Activated naive CD8-positive, alpha-beta T cell treated with anti-CD3 and anti-CD28 coated beads, Interleukin-2, amount 10 ng/mL, durations not matched to agents 7 days and 5 days (primary cell): ENCODE measurements around the gene ZNF26. TPM values are rescaled to one million over a fixed set of nuclear protein-coding genes. Genes with fewer than 3 reads are reported as not detected.
A peak's percentile ranks its signal among the peaks of the same experiment; 100 is the strongest.
"Not testable (repeated sequence)": the region's sequence is repeated elsewhere in the genome, so short reads cannot be mapped to it uniquely, and the experiment has no call there.

Source experiments
- ATAC-seq: fragments of 150-1000 bp; cut with Tn5 transposase; one replicate; pipeline ENCODE4 v1.10.0; 2021; ENCODE audit warnings: low read depth, moderate library complexity
- POLR2A ChIA-PET: fragments of 350-600 bp; sonication (Branson Sonifier 250); formaldehyde crosslinking; loops from one replicate; lab custom pipeline; 2021; ENCODE audit warnings: antibody characterized with exemption; lab: Charles Lee
- DNase-seq: peaks from one replicate; pipeline ENCODE4 v3.0.0; 2021
- H3K27ac Mint-ChIP-seq: one replicate; pipeline ENCODE4 v1.8.0; 2022; ENCODE audit warnings: mild to moderate bottlenecking, mixed read lengths
- H3K27me3 Mint-ChIP-seq: one replicate; pipeline ENCODE4 v1.8.0; 2022; ENCODE audit warnings: mild to moderate bottlenecking, moderate library complexity, mixed read lengths
- H3K36me3 Mint-ChIP-seq: one replicate; pipeline ENCODE4 v1.8.0; 2021; ENCODE audit warnings: mild to moderate bottlenecking, mixed read lengths
- H3K4me1 Mint-ChIP-seq: one replicate; pipeline ENCODE4 v1.8.0; 2021; ENCODE audit warnings: mixed read lengths
- H3K4me3 Mint-ChIP-seq: one replicate; pipeline ENCODE4 v1.8.0; 2022; ENCODE audit warnings: mild to moderate bottlenecking, moderate library complexity, mixed read lengths
- H3K9me3 Mint-ChIP-seq: one replicate; pipeline ENCODE4 v1.8.0; 2021; ENCODE audit warnings: mixed read lengths
- total RNA-seq, 2 experiments: library from RNA; stranded (reverse); gene quantifications; one replicate each; pipeline ENCODE4 v1.2.3, GENCODE V29; 2021

Gene ZNF26
- total RNA-seq, 2 experiments from 2014 or later: 22.5 to 25.5 TPM

- no peaks in the 10 kb centered on the region for H3K27me3 Mint-ChIP-seq
- H3K36me3 Mint-ChIP-seq: peaks cover 43% of the 10 kb centered on the region
- DNase-seq (no peak), ATAC-seq (no peak)
- POLR2A ChIA-PET: no interaction called here
- H3K27ac Mint-ChIP-seq: no peak overlapping the region
- H3K4me3 Mint-ChIP-seq: no peak overlapping the region
- H3K9me3 Mint-ChIP-seq: peaks cover 27% of the 10 kb centered on the region
- H3K4me1 Mint-ChIP-seq: peaks cover 14% of the 10 kb centered on the region
Observed at GRCh38 chr12:132950844-132951535, 35.2 kb upstream of the ZNF26 start.

- ATAC-seq (no peak), DNase-seq (no peak)
- peaks cover 15% of the 10 kb centered on the region for H3K4me1 Mint-ChIP-seq
- H3K27ac Mint-ChIP-seq: no peak overlapping the region
- H3K27me3 Mint-ChIP-seq: no peaks in the 10 kb centered on the region
- POLR2A ChIA-PET: no interaction called here
- H3K9me3 Mint-ChIP-seq: peaks cover 24% of the 10 kb centered on the region
- H3K36me3 Mint-ChIP-seq: peaks cover 43% of the 10 kb centered on the region
- no peak overlapping the region for H3K4me3 Mint-ChIP-seq
Observed at GRCh38 chr12:132951649-132952048, 34.5 kb upstream of the ZNF26 start.

GRCh38 chr12:132952371-132953162, 33.6 kb upstream of the ZNF26 start:
- Mint-ChIP-seq H3K4me1 (peaks cover 15% of the 10 kb centered on the region), H3K27ac (no peak overlapping the region), H3K36me3 (peaks cover 42% of the 10 kb centered on the region), H3K27me3 (no peaks in the 10 kb centered on the region), H3K4me3 (no peak overlapping the region), H3K9me3 (peaks cover 24% of the 10 kb centered on the region)
- POLR2A ChIA-PET: no interaction called here
- ATAC-seq (no peak), DNase-seq (no peak)

- peaks cover 22% of the 10 kb centered on the region for H3K9me3 Mint-ChIP-seq
- no peak overlapping the region for H3K27ac Mint-ChIP-seq
- peaks cover 36% of the 10 kb centered on the region for H3K36me3 Mint-ChIP-seq
- H3K27me3 Mint-ChIP-seq: no peaks in the 10 kb centered on the region
- no peak for DNase-seq
- ATAC-seq: no peak
- POLR2A ChIA-PET: no interaction called here
- no peak overlapping the region for H3K4me3 Mint-ChIP-seq
- peaks cover 15% of the 10 kb centered on the region for H3K4me1 Mint-ChIP-seq
Observed at GRCh38 chr12:132953163-132953425, 33.1 kb upstream of the ZNF26 start.

DNA sequence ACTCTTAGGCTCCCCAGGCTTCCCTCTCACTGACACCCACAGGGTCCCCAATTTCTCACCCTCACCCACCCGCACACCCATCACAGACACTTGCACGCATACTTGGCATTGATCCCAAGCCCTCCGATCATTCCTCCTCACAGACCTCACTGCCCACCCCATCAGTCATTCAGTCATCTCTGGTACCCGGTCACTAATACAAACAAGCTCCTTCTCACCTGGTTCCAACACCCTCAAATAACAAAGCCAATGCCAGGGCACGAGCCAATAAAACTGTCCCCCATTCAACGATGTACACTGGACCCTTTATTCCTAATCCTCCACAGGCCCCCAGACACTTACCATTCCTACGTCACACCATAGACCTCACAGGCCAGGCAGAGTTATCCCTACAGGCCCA, 32.4 kb upstream of the ZNF26 start:
- H3K4me3 Mint-ChIP-seq: peak overlapping the region; percentile 18
- peaks cover 15% of the 10 kb centered on the region for H3K4me1 Mint-ChIP-seq
- H3K36me3 Mint-ChIP-seq: peaks cover 30% of the 10 kb centered on the region
- POLR2A ChIA-PET: no interaction called here
- no peaks in the 10 kb centered on the region for H3K27me3 Mint-ChIP-seq
- no peak for ATAC-seq
- H3K9me3 Mint-ChIP-seq: peaks cover 22% of the 10 kb centered on the region
- H3K27ac Mint-ChIP-seq: peak overlapping the region; percentile 21
- no peak for DNase-seq

GRCh38 chr12:132954471-132955048, 31.6 kb upstream of the ZNF26 start:
- ATAC-seq: no peak
- peaks cover 16% of the 10 kb centered on the region for H3K9me3 Mint-ChIP-seq
- H3K36me3 Mint-ChIP-seq: peaks cover 27% of the 10 kb centered on the region
- peak overlapping the region; percentile 89 for H3K27ac Mint-ChIP-seq
- no peak for DNase-seq
- H3K4me3 Mint-ChIP-seq: peak overlapping the region; percentile 90
- peaks cover 16% of the 10 kb centered on the region for H3K4me1 Mint-ChIP-seq
- POLR2A ChIA-PET: interaction anchor here (0.5 to 2.7 kb wide), 2 partner anchors 32 to 294 kb away, joined by 3 to 17 read pairs; partner anchors contain the start of gene ZNF26
- H3K27me3 Mint-ChIP-seq: no peaks in the 10 kb centered on the region

DNA sequence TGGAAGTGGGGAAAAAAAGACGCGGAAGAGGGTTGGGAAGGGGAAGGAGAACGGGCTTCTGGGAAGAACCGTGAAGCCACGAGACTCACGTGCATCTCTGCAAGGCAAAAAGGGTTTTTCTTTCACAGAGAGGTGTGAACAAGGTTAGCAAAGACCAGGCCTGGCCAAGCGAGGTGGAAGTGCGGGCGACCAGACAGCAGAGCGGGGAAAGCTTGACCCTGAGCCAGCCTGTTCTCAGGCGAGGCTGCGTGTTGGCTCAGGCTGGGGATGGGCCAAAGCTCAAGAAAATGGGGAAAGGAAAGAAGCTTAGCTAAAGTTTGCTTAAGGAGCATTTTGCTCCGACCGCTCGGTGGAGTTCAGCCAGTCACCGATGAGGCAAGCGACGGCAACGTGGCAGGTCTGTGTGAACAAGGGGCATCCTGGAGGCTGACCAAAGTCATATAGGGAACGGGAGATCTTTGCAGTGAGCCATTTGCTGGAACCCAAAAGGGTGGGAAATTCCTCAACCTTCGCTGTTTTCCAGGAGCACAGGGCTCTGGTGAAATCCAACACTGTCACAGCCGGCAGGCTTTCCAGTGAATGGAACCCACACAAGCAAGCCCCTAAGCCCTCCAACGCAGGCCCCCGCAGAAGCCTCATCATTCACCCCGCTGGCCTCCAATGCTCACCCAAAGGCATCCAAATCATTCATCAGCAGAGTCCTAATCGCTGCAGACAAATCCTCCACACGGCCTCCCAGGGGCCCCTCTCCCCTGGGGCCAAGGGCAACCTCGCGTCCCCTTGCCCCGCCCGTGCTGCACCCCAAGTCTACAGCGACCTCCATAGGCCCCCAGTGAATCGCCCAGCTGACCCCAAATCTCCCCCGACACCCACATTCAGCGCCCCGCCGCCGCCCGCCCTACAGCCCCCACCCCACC, 30.8 kb upstream of the ZNF26 start:
- no peak for DNase-seq
- Mint-ChIP-seq H3K4me1 (peaks cover 16% of the 10 kb centered on the region), H3K36me3 (peaks cover 27% of the 10 kb centered on the region), H3K4me3 (peak overlapping the region; percentile 90), H3K27ac (peak overlapping the region; percentile 89), H3K27me3 (no peaks in the 10 kb centered on the region), H3K9me3 (peaks cover 17% of the 10 kb centered on the region)
- ATAC-seq: peak; percentile 58
- POLR2A ChIA-PET: interaction anchor here (0.5 to 2.7 kb wide), 4 partner anchors 12 to 295 kb away, joined by 3 to 17 read pairs (median 3); partner anchors contain the start of gene ZNF26

GRCh38 chr12:132956011-132956788, 30.0 kb upstream of the ZNF26 start, which contains the start of gene ZNF605:
Gene ZNF605, minus strand, starts transcription at chr12:132956306. Its CDS starts 10,671 bp downstream, at chr12:132945635.
- Mint-ChIP-seq H3K9me3 (peaks cover 17% of the 10 kb centered on the region), H3K27me3 (no peaks in the 10 kb centered on the region), H3K27ac (peak within 1 kb of the TSS; percentile 98), H3K4me1 (peaks cover 16% of the 10 kb centered on the region), H3K36me3 (peaks cover 27% of the 10 kb centered on the region), H3K4me3 (peak within 1 kb of the TSS; percentile 90)
- ATAC-seq: peak; percentile 88
- POLR2A ChIA-PET: interaction anchor here (0.6 to 2.7 kb wide), 5 partner anchors 13 to 121 kb away, joined by 3 to 17 read pairs (median 7); partner anchors contain the start of gene ZNF26
- DNase-seq: peak; percentile 89

DNA sequence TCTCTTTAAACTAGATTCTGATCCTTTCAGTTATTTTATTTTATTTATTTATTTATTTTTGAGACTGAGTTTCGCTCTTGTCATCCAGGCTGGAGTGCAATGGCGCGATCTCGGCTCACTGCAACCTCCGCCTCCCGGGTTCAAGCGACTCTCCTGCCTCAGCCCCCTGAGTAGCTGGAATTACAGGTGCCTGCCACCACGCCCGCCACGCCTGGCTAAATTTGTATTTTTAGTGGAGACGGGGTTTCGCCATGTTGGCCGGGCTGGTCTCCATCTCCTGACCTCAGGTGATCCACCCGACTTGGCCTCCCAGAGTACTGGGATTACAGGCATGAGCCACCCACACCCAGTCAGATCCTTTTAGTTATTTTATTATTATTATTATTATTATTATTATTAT, 24.4 kb upstream of the ZNF26 start:
- H3K4me3 Mint-ChIP-seq, ATAC-seq, DNase-seq, H3K4me1 Mint-ChIP-seq, POLR2A ChIA-PET, H3K27me3 Mint-ChIP-seq, H3K27ac Mint-ChIP-seq: not testable (repeated sequence)
- peaks cover 16% of the 10 kb centered on the region for H3K9me3 Mint-ChIP-seq
- peaks cover 37% of the 10 kb centered on the region for H3K36me3 Mint-ChIP-seq

GRCh38 chr12:132963947-132964346, 22.2 kb upstream of the ZNF26 start:
- Mint-ChIP-seq H3K36me3 (peaks cover 37% of the 10 kb centered on the region), H3K9me3 (peaks cover 16% of the 10 kb centered on the region)
- DNase-seq, H3K27me3 Mint-ChIP-seq, H3K27ac Mint-ChIP-seq, ATAC-seq, H3K4me1 Mint-ChIP-seq, H3K4me3 Mint-ChIP-seq, POLR2A ChIA-PET: not testable (repeated sequence)

DNA sequence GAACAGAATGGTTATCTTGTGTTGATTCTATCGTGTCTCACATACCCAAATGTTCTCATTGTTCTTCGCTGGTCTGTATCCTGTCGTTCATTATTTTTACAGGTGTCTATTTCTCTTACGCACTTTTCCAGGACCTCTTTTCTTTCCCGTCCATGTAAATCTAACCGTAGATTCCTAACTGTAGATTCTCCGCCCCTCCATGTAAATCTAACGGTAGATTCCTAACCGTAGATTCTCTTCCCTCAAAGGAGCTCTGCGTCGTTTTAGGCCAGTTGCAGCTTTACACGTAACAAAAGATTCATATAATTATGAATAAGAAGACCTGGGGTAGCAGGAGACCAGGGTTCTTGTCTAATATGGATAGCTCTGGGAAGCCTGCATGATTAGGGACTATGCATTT, 20.4 kb upstream of the ZNF26 start:
- POLR2A ChIA-PET: no interaction called here
- DNase-seq (no peak), ATAC-seq (no peak)
- Mint-ChIP-seq H3K27me3 (no peaks in the 10 kb centered on the region), H3K4me1 (no peaks in the 10 kb centered on the region), H3K27ac (no peak overlapping the region), H3K9me3 (peaks cover 16% of the 10 kb centered on the region), H3K4me3 (no peak overlapping the region), H3K36me3 (peaks cover 29% of the 10 kb centered on the region)

DNA sequence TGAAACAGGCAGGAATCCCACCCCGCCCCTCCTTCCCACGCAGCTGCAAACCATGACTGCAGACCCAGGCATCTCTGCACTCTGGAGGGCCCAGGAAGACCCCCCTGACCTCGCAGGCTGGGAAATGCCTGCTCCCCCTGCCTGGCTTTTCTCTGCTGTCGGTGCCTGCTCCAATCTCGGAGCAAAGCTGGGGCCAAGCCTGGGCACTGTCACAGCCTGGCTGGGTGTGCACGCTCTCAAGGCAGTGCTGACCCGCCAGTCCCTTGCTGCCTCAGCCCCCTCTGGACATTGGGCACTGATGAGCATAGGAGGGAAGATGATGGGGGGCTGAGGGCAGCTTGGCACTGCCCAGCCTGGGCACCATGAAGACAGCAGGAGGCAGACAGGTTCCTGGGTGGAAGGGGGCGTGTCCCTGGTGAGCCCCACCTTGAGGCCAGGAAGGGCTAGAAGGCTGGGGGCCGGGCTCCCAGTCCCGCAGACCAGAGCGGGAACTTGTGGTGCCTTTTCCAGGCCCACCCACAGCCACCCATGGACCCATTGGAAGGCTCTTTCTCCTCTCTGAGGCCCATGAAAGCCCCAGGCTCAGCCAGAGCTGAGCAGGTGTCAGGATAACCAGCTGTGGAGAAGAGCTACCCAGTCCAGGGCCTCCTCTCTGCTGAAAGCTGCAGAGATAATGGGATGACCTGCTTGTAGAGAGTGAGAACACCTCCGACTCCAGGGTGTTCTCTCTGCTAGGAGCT, 19.3 kb upstream of the ZNF26 start:
- H3K27me3 Mint-ChIP-seq: no peaks in the 10 kb centered on the region
- H3K4me3 Mint-ChIP-seq: no peak overlapping the region
- H3K36me3 Mint-ChIP-seq: peaks cover 25% of the 10 kb centered on the region
- H3K4me1 Mint-ChIP-seq: no peaks in the 10 kb centered on the region
- ATAC-seq (no peak), DNase-seq (no peak)
- peaks cover 15% of the 10 kb centered on the region for H3K9me3 Mint-ChIP-seq
- no peak overlapping the region for H3K27ac Mint-ChIP-seq
- POLR2A ChIA-PET: no interaction called here
